ENCODE data around the gene ANKRD9. TPM values are rescaled to one million over a fixed set of nuclear protein-coding genes. Genes with fewer than 3 reads are reported as not detected.
"Not testable (repeated sequence)": the region's sequence is repeated elsewhere in the genome, so short reads cannot be mapped to it uniquely, and the experiment has no call there.

Gene ANKRD9, protein sequence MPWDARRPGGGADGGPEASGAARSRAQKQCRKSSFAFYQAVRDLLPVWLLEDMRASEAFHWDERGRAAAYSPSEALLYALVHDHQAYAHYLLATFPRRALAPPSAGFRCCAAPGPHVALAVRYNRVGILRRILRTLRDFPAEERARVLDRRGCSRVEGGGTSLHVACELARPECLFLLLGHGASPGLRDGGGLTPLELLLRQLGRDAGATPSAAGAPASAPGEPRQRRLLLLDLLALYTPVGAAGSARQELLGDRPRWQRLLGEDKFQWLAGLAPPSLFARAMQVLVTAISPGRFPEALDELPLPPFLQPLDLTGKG
- polyA plus RNA-seq (2013, experiment 1 of 2; ENCODE audit: insufficient read length): 3.0 TPM
- polyA plus RNA-seq (2013, experiment 2 of 2; ENCODE audit: insufficient read length): 4.0 TPM

DNA sequence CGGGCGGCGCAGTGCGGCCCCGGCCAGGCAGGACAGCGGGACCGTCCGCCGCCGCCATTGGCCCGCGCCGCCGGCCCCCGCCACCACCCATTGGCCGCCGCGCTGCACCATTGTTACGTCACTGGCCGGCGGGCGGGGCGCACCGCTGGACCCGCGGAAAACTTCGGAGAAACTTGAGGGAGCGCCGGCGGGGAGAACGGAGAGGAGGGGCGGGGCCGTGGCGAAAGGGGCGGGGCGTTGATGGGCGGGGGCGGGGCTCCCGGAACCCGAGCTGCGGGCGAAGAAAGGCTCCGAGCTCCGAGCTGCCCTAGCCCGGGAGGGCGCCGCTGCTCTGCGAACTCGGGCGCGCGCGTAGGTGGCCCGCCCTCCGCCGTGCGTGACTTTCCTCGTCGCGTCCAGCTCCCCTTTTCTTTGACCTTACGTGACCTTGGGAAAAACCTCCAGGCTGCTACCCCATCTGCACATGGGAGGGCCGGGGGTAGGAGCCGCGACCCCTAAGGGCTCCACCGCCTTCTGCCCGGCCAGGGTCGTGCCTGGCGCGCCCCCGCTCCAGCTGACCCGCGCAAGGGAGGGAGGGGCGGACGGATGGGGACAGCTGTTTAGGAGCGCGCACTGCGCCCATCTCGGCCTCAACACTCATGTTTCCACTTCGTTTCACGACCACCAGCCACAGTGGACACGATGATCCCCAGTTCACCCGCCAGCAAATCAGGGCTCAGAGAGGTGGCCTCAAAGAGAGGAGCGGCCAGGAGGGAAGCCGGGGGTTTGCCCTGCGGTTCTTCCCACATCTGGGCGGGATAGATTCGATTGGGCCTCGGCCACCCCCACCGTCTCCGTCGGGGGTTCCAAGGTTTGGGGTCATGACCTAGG lies at the start of gene ANKRD9:
TSS of gene ANKRD9 (minus strand) at position 31 of the 870 bp plus-strand sequence. CDS start 1,887 bp downstream, outside the sequence.
- DNase-seq: peak; percentile 94

DNA sequence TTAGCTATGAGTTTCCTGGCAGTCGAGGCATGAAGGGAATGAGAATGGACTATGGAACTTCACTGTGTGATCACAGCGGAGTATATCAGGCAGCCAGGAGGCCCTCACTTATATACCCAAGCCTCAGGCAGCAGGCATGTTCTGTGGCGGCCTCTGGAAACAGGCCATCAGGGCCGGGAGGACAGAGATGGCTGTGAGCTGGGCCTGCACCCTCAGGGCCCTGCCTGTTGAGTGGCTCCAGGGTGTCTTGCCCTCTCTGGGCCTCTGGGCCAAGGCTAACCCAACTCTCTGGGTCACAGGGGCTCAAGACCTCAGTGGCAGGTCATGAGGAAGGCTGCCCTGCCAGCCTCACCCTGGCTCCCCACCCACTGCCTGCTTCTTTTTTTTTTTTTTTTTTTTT lies 49.0 kb upstream of the ANKRD9 start:
- DNase-seq: no peak

DNA sequence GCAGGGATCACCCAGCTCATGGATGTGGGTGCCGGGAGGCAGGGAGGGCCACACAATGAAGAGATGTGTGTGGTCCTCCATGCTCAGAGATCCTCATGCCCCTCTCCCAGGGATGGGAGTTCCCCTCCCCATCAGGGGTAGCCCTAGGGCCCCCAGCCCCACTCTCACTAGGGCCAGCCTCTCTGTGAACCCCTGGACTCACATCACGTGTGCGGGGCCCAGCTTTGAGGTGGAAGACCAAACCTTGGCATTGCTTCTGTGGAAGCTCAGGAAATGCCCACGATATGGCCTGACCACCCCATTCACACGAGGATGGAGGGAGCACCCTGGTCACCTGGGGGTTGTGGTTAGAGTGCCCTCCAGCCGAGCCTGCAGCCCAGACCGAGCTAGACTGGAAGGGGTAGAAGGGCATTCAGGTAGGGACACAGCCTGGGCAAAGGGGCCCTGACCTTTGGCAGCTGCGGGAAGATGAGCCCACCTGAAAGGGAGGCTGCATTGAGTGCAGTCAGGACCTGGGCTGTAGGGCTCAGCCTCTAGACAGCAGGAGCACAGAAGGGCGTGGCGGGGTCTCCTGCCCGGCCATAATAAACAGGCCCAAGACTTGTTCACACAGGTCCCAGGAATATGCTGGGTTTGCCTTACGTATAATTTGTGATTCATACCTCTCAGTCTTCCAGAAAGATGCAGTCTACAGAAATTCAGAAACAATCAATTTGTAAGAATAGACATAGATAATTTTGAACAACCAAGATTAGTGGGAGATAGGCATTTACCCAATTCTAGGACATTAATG lies 48.1 kb upstream of the ANKRD9 start:
- DNase-seq: no peak

DNA sequence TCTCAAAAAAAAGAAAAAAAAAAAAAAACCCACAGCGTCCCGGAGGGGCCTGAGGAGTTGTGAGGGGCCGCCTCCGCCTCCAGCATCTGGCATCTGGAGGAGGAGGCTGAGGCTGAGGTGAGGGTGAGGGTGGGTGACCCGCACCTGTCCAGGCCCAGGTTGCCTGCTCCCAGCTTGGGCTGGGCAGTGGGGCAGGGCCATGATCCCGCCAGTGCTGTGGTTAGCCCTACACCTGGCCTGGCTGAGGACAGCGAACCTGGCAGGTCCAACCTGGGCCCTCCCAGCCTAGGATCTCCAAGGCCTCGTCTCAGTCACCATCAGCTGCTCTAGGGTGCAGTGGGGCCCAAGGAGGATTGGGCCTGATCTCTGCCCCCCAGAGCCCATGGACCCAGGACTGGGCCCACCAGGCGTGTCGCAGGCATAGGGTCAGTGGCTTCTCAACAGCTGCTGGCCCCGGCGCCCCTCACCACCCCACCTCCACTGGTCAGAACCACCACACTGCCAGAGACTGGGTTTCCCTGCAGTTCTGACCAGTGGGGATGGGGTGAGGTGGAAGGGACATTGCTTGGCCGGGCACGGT lies 46.6 kb upstream of the ANKRD9 start:
- no peak for DNase-seq

DNA sequence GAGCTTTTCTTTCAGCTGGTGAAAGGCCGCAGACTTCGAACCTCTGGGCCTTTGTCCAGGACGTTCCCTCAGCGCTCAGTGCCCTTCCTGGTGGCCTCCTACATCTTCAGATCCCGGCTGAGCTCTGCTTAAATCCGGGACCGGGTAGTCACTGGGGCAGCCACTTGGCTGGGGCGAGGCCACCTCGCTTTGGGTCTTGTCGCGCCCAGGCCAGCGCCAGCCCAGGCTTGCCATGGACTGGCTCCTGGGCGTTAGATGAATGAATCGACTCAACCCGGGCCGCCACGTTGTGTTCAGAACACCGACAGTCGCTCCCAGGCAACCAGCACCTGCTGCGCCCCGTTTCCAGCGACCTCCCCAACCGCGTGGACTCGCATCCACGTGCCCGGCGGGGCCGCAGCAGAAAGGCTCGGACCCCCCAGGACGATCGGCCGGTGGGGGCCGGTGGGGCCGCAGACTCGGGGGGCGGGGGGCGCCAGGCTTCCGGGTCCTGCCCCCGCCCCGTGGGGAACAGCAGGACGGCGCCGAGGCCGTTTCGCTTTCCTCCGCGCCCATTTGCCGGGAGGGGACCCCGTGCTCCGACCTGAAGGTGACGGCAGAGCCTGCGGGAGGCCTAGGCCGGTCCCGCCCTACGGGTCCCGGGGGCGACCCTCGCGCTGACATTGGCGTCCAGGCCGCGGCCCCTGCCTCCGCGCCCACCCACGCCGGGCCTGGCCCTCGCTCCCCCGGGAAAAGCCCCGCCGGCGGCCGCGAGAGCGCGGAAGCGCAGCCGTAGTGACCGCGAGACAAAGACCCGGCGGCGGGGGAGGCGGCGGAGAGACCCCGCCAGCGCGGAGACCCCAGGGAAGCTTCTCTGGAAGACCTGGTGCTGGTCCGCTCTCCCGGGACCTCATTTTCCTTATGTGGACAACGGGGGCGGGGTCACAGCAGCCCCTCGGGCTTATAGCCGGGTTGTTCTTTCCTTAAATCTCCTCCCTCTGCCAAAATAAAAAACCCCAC lies 45.5 kb upstream of the ANKRD9 start:
- peak; percentile 31 for DNase-seq

DNA sequence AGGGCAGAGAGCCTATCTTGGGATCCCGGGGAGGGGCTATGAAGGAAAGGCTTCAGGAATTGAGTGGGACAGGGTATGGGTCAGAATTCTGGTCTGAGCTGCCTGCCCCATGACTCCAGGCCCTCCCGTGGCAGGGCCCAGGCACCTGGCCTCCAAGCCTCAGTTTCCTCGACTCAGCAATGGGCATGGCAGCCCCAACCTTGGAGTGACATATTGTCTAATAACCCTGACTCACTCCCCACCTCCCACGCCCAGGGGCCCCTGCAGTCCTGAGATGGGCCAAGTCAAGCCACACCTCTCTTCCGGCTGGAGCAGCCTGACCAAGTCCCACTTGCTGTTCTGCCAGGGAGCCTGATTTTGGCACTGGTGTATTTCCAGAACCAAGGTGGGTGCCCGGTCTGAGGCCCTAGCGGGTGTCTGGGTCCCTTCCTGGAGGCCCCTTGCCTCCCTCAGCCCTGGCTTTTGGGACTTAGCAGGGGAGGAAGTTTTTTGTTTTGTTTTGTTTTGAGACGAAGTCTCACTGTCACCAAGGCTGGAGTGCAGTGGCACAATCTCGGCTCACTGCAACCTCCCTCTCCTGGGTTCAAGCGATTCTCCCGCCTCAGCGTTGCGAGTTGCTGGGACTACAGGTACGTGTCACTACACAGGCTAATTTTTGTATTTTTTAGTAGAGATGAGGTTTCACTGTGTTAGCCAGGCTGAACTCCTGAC lies 42.6 kb upstream of the ANKRD9 start:
- DNase-seq: peak; percentile 21

DNA sequence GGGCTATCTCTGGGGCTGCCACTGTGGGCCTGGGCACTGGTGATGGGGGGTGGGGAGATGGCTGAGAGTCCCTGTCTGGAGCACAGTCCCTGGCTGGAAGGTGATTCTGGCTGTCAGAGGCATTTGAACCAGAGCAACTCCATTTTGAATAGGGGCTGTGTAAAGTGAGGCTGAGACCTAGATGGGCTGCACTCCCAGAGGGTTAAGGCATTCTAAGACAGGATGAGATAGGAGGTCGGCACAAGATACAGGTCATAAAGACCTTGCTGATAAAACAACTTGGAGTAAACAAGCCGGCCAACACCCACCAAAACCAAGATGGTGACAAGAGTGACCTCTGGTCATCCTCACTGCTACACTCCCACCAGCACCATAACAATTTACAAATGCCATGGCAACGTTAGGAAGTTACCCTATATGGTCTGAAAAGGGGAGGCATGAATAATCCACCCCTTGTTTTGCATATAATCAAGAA lies 41.4 kb upstream of the ANKRD9 start:
- not testable (repeated sequence) for DNase-seq

DNA sequence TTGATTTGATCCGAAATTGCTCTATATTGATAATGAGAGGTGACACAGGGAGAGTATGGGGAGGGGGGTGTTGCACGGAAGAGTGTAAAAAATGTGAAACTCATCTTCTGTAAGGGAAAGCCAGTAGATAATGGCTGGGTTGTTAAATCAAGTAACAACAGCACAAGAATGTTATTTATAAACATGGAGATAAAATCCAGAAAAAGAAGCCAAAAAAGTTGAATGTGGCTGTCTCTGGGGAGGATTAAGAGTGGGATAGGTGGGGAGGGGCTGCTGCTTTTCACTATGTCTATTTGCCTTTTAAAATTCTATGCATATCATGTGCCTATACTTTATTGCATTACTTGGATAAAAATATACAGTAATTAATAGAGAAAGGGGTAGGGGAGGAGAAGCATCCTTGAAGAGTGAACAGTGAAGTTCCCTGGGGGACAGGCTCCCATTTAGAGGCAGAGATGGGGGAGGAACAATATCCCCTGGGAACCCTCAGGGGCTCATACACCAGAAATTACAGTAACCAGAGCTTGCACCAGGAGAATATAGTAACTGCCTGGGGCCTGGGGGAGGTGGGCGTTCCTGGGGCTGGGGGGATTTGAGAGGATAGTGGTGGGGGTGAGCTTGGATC lies 39.2 kb upstream of the ANKRD9 start:
- DNase-seq: no peak

DNA sequence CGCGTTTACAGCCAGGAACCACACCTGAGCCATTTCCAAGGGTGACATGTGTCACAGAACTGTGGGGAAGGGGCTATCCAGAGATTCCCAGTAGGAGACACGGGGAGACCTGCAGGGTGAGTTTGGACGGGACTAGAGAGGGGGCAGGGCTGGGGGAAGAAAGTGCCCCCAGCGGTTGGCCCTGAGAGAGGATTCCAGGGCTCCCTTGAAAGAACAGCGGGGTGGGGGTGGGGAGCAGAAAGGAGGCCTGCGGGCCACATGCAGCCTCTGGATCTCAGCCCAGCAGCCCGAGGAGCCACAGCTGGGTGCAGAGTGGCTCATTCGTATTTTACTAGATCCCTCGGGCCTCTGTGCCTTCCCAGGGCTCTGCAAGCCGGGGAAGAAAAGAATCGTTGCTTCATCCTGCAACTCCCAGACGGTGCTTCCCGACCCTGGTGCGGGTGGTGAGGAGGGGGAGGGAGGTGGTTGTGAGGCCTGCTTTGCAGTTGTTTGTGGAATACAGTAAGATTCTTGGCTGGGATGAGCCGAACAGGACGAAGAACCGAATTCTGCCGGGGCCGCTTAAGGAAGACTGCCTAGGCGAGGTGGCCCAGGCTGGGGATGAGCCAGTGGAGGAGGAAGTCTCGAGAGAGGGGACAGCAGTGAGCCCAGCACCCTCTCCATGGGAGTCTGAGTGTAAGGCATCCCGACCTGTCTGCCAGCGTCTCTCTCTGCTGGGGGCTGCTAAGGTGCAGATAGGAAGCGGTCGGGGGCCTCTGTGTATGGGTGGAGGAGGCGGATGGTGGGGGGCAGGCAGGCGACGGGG lies 36.1 kb upstream of the ANKRD9 start:
- DNase-seq: peak; percentile 75

DNA sequence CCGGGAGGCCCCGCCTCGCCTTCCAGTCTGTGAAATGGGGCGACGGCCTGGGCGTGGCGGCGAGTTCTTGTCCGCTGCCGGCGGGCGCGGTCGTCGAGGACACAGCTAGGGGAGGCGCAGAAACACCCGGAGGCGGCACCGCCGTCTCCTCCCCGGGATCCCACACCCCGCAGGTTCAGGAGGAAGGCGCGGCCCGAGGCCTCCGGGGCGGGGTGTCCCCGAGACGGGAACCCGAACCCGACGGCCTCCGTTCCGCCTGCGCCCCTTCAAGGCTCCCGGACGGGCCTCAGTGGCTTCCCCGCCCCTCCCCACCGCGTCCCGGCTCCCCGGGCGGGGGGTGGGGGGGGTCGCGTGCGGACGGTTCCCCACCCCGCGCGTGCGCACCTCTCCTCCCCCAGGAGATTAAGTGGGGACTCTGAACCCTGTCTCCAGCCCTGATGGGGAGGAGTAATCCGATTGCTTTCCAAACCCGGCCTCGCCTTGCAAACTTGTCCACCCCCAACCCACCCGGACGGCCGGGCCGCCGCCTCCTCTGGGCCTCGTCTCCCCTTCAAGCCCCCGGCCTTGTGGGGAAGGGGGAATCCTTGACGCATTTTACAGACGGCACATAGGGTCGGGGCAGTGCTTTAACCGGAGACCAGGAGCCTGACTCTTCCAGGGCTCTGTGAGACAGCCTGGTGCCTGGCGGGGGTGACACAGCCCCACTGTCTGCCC lies 35.3 kb upstream of the ANKRD9 start:
- no peak for DNase-seq

DNA sequence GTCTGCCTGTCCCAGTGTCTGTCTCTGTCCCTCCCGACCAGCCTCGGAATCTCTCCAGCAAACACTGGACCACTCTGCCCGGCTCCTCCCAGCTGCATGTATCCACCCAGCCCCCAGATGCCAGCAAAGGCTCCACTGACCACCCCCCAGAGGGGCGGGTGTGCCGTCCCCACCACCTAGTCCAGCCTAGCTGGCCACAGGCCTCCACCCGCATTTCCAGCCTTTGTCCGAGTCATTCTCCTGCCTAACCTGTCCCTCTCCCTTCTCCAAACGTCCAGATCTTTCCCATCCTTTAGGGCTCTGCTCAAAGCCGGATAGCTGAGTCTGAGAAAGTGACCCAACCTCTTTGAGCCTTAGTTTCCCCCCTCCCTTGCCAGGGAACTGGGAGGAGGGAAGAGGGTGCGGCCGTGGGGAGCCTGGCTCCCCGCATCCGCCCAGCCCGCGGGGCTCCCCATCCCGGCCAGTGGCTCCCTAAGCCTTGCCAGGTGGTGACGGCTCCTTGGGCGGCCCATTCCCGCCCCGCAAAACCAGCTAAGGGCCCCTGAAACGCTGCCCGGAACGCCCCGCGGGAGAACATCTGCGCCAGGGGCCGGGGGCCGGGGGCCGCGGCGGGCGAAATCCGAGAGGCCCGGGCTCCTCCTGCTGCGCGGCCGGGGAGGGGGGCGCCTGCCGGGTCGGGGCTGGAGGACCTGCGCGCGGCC lies 34.6 kb upstream of the ANKRD9 start:
- no peak for DNase-seq

DNA sequence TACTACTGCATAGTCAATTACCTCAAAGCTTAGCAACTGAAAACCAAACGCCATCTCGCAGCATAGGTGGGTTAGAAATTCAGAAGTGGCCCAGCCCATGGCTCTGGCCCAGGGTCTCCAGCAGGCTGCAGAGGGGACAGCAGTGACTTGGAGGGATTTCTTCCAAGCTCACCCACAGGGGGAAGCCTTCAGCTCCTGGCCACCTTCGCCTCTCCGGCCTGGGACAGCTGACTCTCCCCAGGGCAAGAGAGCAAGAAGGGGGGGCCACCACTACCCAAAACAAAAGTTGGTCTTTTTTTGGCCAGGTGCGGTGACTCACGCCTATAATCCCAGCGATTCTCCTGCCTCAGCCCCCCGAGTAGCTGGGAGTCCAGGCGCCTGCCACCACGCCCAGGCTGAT lies 32.2 kb upstream of the ANKRD9 start:
- no peak for DNase-seq

DNA sequence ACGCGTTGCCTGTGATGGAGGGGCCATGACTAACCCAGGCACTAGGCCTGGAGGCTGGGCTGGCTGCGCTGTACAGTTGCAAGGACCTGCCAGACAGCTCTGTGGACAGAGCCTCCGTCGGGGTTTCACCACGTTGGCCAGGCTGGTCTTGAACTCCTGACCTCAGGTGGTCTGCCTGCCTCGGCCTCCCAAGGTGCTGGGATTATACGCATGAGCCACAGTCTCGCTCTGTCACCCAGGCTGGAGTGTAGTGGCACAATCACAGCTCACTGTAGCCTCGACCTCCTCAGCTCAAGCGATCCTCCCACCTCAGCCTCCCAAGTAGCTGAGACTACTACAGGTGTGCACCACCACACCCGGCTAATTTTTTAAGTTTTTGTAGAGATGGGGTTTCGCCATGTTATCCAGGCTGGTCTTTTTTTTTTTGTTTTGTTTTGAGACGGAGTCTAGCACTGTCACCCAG lies 31.5 kb upstream of the ANKRD9 start:
- not testable (repeated sequence) for DNase-seq

DNA sequence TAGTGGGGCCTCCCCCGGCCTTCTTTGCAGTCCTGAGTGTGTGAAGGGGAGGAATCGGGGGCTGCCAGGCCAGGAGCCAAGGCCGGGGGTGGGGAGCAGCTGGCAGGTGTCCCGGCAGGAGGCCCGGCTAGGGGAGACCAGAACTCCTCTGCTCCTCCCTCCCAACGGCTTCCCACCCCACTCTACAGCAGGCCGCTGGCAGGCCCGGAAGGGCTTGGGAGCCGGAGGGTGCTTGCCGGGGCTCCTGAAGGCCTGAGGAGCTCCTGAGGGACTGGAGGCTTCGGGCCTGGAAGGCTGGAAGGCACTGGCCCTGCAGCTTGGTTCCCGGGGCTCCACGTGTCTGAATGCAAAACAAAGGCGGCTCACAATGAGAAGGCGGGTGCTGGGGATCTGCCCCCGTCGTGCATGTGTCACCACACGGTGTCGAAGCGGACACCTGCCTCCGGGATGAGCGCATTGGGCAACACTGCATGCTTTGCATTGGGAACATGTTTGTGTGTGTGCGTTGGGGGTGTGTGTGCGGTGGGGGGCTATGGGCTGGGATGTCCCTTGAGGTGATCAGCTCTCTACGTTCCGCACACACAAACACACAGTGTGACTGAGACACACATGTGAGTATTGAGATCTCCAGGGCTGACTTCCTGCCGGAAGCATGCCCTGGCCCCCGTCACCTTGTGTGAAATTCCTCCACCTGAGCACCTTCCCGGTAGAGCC lies 30.9 kb upstream of the ANKRD9 start:
- peak; percentile 53 for DNase-seq

DNA sequence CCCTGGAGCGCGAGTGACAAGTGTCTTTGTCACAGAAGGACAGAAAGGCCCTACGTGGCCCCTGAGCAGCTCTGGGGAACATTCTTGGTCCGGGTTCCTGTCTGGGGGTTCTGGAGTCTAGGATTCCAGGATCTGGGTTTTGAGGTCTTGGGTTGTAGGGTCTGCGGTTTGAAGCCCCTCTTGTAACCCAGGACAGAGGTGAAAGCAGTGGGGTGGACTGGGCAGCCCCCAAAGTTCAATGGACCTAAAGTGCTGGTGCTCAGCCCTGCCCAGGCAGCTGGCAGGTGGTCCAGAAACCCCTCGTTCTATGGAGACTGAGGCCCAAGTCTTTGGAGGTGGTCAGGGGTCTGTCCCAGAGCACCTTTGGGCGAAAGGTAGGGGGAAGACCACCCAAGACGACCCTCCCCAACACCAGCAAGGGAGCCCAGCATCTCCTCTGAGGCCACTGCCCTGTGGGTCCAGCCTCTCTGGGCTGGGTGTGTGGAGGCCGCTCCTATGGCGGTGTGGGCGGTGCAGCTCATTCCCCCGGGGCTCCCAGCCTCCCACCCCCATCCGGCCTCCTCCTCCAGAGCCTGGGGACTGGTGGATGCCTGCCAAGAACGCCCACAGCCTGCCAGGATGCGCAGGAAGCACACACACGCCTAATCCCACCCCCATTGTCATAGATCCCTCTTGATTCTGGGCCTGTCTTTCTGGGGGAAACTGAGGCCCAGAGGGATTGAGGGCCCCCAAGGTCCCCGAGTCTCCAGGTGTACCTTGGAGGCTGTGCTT lies 30.2 kb upstream of the ANKRD9 start:
- DNase-seq: peak; percentile 87

Data from fibroblast of skin of abdomen (primary cell).